Progenitor cell of endocrine pancreas (in vitro differentiated cells): ENCODE measurements around the gene MICU2. TPM values are rescaled to one million over a fixed set of nuclear protein-coding genes. Genes with fewer than 3 reads are reported as not detected.

ENCODE experiments used
- DNase-seq: peaks from one replicate; pipeline ENCODE4 v3.0.0; 2021; ENCODE audit warnings: low spot score; ENCODE audit not compliant: unreplicated experiment
- H3K27ac Mint-ChIP-seq: 2 replicates; pipeline ENCODE4 v1.8.0; 2021; ENCODE audit warnings: mild to moderate bottlenecking, moderate library complexity, mixed read lengths
- H3K27me3 Mint-ChIP-seq: 2 replicates; pipeline ENCODE4 v1.8.0; 2021; ENCODE audit warnings: mixed read lengths
- H3K36me3 Mint-ChIP-seq: 2 replicates; pipeline ENCODE4 v1.8.0; 2022; ENCODE audit warnings: mixed read lengths; ENCODE audit not compliant: insufficient read depth
- H3K4me1 Mint-ChIP-seq: 2 replicates; pipeline ENCODE4 v1.8.0; 2021; ENCODE audit warnings: low read depth, mixed read lengths
- H3K4me3 Mint-ChIP-seq: 2 replicates; pipeline ENCODE4 v1.8.0; 2021; ENCODE audit warnings: low read depth, mild to moderate bottlenecking, moderate library complexity, mixed read lengths
- H3K9me3 Mint-ChIP-seq: 2 replicates; pipeline ENCODE4 v1.8.0; 2021; ENCODE audit warnings: low read depth, mixed read lengths
- long read RNA-seq: library from polyadenylated mRNA; unstranded; transcript quantifications from one replicate; pipeline ENCODE4 v2.0.0, GENCODE V29; 2020
- total RNA-seq: library from RNA; stranded (reverse); gene quantifications from 2 replicates; pipeline ENCODE4 v1.2.1, GENCODE V29; 2021
- TF ChIP-seq, protein P1 (sequence below): fragments of 200-600 bp; sonication (generic); IDR thresholded peaks from one replicate; pipeline ENCODE4 v1.5.0; 2021; ENCODE audit warnings: antibody characterized with exemption, mild to moderate bottlenecking; ENCODE audit not compliant: unreplicated experiment

The MICU2 gene
- 45.3 and 49.4 TPM in 2 replicates for total RNA-seq
- long read RNA-seq, transcript MICU2-201 (12 exons, 1,920 nt) = major isoform, 96 of 114 reads
- long read RNA-seq, partial matches to known transcripts = 5 of 114 reads
- long read RNA-seq, other reads (novel, unspliced or antisense) = 13 of 114 reads

DNA sequence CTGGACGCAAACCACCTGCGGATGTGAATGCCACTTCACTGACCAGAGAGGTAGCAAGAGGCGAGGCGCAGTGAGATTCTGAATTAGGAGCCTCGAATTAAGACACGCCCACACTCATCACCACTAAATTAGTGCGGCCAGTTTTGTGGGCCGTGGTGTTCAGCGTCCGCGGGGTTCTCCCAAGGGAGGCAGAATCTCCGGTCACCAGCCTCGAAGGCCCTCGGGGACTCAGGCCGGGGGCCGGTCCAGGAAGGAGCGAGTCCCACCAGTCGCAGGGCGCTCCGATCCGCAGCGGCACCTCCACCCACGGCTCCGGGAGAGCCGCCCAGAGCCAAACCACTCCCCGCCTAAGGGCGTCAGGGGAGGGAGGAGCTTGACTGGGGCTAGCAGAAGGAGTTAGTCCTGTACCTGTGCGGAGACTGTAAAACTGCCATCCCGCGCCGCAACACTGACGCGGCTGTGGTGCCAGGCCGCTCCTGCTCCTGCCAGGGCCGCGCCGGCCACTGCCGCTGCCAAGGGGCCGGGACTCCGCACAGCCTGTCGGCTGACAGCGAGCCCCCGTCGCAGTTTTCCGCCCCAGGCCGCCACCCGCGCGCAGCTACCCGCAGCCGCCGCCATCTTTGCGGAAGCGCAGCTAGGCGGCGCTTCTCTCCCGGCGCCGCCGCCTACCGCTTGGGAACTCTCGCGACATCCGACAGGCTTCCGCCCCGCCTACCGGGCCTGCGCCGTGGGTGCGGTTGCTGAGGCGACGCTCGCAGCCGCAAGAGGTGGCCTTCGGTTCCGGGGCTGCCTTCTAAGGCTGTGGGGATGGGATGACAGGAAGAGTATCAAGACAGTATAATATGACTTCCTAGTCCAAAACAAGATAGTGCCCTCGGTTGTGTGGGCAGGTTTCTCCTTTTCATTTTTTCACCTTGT, at the start of gene MICU2:
MICU2 (minus strand) TSS at position 640 of the 918 bp plus-strand sequence; CDS start at position 618, 22 bp downstream.
- peaks cover 33% of the 10 kb centered on the region for H3K27me3 Mint-ChIP-seq
- peaks cover 1% of the 10 kb centered on the region for H3K4me1 Mint-ChIP-seq
- peak within 1 kb of the TSS; percentile 86 for H3K4me3 Mint-ChIP-seq
- peak; percentile 82 for DNase-seq
- peak within 1 kb of the TSS; percentile 93 for H3K27ac Mint-ChIP-seq
- H3K9me3 Mint-ChIP-seq = peaks cover 5% of the 10 kb centered on the region
- H3K36me3 Mint-ChIP-seq = peaks cover 10% of the 10 kb centered on the region
- TF ChIP-seq, protein P1, sequence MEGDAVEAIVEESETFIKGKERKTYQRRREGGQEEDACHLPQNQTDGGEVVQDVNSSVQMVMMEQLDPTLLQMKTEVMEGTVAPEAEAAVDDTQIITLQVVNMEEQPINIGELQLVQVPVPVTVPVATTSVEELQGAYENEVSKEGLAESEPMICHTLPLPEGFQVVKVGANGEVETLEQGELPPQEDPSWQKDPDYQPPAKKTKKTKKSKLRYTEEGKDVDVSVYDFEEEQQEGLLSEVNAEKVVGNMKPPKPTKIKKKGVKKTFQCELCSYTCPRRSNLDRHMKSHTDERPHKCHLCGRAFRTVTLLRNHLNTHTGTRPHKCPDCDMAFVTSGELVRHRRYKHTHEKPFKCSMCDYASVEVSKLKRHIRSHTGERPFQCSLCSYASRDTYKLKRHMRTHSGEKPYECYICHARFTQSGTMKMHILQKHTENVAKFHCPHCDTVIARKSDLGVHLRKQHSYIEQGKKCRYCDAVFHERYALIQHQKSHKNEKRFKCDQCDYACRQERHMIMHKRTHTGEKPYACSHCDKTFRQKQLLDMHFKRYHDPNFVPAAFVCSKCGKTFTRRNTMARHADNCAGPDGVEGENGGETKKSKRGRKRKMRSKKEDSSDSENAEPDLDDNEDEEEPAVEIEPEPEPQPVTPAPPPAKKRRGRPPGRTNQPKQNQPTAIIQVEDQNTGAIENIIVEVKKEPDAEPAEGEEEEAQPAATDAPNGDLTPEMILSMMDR = no peak

- DNase-seq = no peak
- H3K4me1 Mint-ChIP-seq = peaks cover 3% of the 10 kb centered on the region
- no peak overlapping the region for H3K27ac Mint-ChIP-seq
- no peaks in the 10 kb centered on the region for H3K36me3 Mint-ChIP-seq
- H3K4me3 Mint-ChIP-seq = no peak overlapping the region
- H3K9me3 Mint-ChIP-seq = no peaks in the 10 kb centered on the region
- TF ChIP-seq, protein P1 = no peak
- peaks cover 3% of the 10 kb centered on the region for H3K27me3 Mint-ChIP-seq
Measured at GRCh38 chr13:21641629-21642028, 37.7 kb upstream of the MICU2 start.

DNA sequence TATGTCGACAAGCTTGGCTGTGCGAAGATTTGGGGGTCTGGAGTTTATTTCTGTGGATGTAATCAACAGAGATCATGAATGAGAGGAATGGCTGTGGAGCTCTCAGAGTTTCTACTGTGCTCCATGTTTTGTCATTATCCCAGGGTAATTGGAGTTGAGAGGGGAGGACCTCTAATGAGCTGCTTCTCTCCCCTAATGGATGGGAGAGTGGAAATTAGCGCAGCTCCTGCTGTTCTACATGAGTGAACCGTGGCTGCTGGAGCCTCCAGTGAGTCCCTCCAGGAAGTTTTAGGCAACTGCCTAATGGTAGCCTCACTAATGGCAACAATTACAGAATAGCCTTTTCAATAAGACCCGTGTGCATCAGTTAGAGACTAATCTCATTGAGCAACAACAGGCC, 35.6 kb upstream of the MICU2 start:
- TF ChIP-seq, protein P1 = no peak
- Mint-ChIP-seq H3K9me3 (no peaks in the 10 kb centered on the region), H3K4me3 (no peak overlapping the region), H3K27ac (no peak overlapping the region), H3K36me3 (no peaks in the 10 kb centered on the region), H3K27me3 (peaks cover 3% of the 10 kb centered on the region), H3K4me1 (peaks cover 3% of the 10 kb centered on the region)
- DNase-seq = no peak

DNA sequence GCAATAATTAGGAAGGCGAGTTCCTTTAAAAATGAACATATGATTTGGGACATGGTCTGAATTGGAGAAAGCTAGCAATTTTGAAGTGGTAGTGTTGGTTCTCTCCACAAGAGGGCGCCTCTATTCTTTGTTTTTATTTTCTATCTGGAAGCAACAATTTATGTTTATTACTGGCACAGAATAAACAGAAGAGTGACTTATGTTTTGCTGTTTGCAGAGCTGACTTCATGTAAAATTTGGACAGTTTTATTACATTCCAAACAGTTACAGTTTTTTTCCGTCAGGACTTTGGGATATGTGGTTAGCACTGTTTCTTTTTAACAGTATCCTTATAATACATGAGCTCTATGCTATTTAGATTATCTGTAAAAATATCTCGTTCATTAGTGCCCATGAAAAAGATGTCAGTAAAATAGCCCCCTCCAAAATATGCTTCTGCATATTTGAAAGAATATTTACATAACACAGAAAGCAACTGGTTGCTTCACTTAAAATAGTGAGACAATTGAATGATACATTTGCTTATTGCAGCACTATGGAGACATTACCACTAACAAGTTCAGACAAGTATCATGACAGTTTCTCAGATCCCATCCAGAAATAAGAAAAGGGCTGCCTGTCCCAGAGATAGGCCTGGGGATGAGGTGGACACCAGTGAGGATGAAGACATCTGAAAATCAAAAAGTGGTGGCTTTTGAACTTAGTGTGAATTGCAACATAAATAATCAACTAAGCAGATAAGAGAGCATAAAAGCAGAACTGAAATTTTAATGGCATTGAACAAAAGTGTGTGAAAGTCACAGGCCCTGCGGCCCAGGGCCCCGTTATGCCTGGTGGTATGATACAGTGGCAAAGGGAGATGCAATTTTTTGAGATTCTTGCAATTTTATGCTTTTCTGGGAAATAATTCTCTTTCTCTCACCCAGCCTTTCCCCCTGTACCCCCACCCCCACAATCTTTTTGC, 34.6 kb upstream of the MICU2 start:
- H3K4me1 Mint-ChIP-seq = peaks cover 3% of the 10 kb centered on the region
- H3K27me3 Mint-ChIP-seq = peaks cover 3% of the 10 kb centered on the region
- TF ChIP-seq, protein P1 = peak; percentile 90
- no peaks in the 10 kb centered on the region for H3K9me3 Mint-ChIP-seq
- no peaks in the 10 kb centered on the region for H3K36me3 Mint-ChIP-seq
- no peak for DNase-seq
- H3K4me3 Mint-ChIP-seq = no peak overlapping the region
- H3K27ac Mint-ChIP-seq = no peak overlapping the region

DNA sequence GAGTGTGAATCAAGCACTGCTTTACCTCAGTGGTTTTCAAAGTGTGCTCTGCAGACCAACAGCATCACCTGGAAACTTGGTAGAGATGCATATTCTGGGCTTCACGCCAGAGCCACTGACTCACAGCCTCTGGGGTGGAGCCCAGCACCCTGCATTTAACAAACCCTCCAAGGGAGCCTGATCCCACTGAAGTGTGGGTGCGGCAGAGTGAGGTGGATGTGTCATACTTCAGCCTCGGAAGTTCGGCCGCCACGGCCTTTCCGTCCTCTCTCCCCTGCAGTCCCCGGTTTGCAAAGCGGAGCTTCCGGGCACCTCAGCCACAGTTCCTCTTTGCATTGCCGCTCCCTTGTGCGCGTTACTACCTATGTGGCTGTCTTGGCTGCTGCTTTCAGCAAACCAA, 33.3 kb upstream of the MICU2 start:
- Mint-ChIP-seq H3K4me3 (no peak overlapping the region), H3K27ac (no peak overlapping the region), H3K4me1 (peaks cover 3% of the 10 kb centered on the region), H3K36me3 (no peaks in the 10 kb centered on the region), H3K27me3 (peaks cover 3% of the 10 kb centered on the region), H3K9me3 (peaks cover under 1% of the 10 kb centered on the region)
- DNase-seq = no peak
- TF ChIP-seq, protein P1 = no peak
